Glutamatergic neuron (in vitro differentiated cells): ENCODE results near the gene OR10H5. TPM values are rescaled to one million over a fixed set of nuclear protein-coding genes. Genes with fewer than 3 reads are reported as not detected.

Source experiments
- DNase-seq: peaks from one replicate; pipeline ENCODE4 v3.0.0; 2022
- H3K27ac Mint-ChIP-seq: one replicate; pipeline ENCODE4 v1.8.0; 2020; ENCODE audit warnings: mild to moderate bottlenecking, mixed read lengths, inconsistent platforms; ENCODE audit not compliant: unreplicated experiment
- H3K27me3 Mint-ChIP-seq: one replicate; pipeline ENCODE4 v1.8.0; 2020; ENCODE audit warnings: mild to moderate bottlenecking, moderate library complexity, mixed read lengths, inconsistent platforms; ENCODE audit not compliant: unreplicated experiment
- H3K36me3 Mint-ChIP-seq: one replicate; pipeline ENCODE4 v1.8.0; 2020; ENCODE audit warnings: mild to moderate bottlenecking, mixed read lengths, inconsistent platforms; ENCODE audit not compliant: unreplicated experiment
- H3K4me1 Mint-ChIP-seq: one replicate; pipeline ENCODE4 v1.8.0; 2020; ENCODE audit warnings: mild to moderate bottlenecking, low read depth, mixed read lengths, inconsistent platforms; ENCODE audit not compliant: unreplicated experiment
- H3K4me3 Mint-ChIP-seq: one replicate; pipeline ENCODE4 v1.8.0; 2020; ENCODE audit warnings: mild to moderate bottlenecking, mixed read lengths, inconsistent platforms; ENCODE audit not compliant: unreplicated experiment
- H3K9me3 Mint-ChIP-seq: one replicate; pipeline ENCODE4 v1.8.0; 2020; ENCODE audit warnings: mild to moderate bottlenecking, moderate library complexity, mixed read lengths, inconsistent platforms; ENCODE audit not compliant: unreplicated experiment
- total RNA-seq: library from RNA; stranded (reverse); fragmentation: NEBNext Ultra II Directional; extraction: Animal tissue kit (Norgen Biotek cat#: 25700); gene quantifications from one replicate; pipeline ENCODE4 v1.2.1, GENCODE V29; 2021; ENCODE audit not compliant: unreplicated experiment
- TF ChIP-seq, protein P1 (sequence below): fragments of 200-600 bp; sonication (generic); IDR thresholded peaks from one replicate; pipeline ENCODE4 v1.5.0; 2021; ENCODE audit not compliant: partially characterized antibody, unreplicated experiment

The OR10H5 gene
- total RNA-seq, 1 donor from 2014 or later = not detected

DNA sequence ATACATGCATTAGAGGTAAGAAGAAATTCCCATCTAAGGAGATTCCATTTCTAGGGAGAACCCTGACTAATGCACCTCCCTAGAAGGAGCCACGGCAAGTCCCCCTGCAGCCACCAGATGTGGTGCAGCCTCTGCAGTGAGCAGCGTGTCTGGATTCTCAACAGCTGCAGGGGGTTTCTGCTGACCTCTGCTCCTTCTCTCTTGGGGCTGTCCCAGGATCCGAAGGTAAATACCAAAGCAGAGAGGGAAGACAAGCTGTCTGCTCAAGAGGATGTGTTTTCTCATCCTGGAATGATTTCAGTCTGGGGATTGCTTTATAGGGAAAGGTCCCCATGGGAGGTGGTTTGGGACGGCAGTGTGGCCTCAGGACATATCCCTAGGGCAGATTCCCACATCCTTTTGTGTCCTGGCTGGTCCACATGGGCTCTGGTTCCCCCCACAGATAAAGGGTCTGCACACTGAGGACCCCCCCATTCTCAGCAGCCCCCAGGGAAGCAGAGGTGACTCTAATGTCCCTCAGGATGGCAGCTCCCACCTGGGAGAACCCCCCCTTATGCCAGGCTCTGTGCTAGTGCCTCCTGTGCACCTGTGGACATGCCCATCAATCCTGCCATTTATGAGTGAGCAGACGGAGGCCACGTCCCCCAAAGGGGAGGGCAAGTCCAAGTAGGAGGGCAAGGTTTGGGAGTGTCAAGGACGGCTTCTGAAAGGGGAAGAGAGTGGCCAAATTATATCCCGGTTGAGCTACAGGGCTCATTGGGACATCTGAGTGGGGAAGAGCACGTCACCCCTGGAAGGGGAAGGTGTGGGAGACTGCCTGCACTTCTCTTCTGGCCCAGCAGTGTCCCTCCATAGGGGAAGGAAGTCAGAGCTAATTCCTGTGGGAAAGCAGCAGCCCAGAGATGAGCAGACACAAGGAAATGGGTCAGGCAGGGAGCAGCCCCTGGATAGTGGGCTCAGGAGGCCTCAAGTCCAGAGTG, 10.2 kb upstream of the OR10H5 start:
- H3K4me3 Mint-ChIP-seq = no peak overlapping the region
- TF ChIP-seq, protein P1, sequence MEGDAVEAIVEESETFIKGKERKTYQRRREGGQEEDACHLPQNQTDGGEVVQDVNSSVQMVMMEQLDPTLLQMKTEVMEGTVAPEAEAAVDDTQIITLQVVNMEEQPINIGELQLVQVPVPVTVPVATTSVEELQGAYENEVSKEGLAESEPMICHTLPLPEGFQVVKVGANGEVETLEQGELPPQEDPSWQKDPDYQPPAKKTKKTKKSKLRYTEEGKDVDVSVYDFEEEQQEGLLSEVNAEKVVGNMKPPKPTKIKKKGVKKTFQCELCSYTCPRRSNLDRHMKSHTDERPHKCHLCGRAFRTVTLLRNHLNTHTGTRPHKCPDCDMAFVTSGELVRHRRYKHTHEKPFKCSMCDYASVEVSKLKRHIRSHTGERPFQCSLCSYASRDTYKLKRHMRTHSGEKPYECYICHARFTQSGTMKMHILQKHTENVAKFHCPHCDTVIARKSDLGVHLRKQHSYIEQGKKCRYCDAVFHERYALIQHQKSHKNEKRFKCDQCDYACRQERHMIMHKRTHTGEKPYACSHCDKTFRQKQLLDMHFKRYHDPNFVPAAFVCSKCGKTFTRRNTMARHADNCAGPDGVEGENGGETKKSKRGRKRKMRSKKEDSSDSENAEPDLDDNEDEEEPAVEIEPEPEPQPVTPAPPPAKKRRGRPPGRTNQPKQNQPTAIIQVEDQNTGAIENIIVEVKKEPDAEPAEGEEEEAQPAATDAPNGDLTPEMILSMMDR = no peak
- no peak overlapping the region for H3K27ac Mint-ChIP-seq
- H3K4me1 Mint-ChIP-seq = no peaks in the 10 kb centered on the region
- no peaks in the 10 kb centered on the region for H3K36me3 Mint-ChIP-seq
- DNase-seq = no peak
- peaks cover 10% of the 10 kb centered on the region for H3K27me3 Mint-ChIP-seq
- peaks cover 8% of the 10 kb centered on the region for H3K9me3 Mint-ChIP-seq

DNA sequence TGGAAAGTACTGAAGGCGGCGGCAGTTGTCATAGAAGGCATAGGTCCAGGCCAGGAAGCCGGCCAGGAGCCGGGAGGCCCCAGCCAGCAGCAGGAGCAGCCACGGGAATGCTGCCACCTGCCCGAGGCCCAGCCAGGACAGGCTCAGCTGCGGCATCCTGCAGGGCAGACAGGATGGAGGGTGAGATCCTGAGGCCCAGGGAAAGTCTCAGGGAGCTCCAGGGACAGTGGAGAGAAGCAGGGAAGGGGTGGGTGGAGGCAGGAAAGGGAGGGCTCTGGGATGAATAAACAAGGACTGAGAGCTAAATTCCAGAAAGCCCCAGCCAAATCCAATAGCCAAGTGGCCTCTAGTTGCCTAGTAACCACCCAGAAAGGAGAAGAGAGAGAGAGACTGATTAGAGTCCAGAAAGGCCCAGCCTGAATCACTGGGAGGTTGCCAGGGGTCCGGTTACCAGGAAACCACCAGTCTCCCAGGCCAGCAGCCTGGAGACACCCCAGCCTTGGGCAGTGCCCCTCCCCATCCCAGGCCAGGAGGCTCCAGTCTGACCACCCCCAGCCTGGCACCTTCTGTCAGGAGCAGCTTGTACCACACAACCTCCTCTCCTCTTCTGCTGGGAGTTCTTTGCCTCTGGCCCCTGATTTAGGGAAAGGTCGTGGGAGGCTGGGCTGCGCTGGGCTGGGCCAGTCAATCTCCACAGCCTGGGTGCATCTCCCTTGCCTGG, 7.5 kb upstream of the OR10H5 start:
- Mint-ChIP-seq H3K36me3 (no peaks in the 10 kb centered on the region), H3K4me3 (no peak overlapping the region), H3K27me3 (peaks cover 7% of the 10 kb centered on the region), H3K27ac (no peak overlapping the region), H3K4me1 (no peaks in the 10 kb centered on the region), H3K9me3 (peaks cover 8% of the 10 kb centered on the region)
- TF ChIP-seq, protein P1 = no peak
- DNase-seq = no peak

DNA sequence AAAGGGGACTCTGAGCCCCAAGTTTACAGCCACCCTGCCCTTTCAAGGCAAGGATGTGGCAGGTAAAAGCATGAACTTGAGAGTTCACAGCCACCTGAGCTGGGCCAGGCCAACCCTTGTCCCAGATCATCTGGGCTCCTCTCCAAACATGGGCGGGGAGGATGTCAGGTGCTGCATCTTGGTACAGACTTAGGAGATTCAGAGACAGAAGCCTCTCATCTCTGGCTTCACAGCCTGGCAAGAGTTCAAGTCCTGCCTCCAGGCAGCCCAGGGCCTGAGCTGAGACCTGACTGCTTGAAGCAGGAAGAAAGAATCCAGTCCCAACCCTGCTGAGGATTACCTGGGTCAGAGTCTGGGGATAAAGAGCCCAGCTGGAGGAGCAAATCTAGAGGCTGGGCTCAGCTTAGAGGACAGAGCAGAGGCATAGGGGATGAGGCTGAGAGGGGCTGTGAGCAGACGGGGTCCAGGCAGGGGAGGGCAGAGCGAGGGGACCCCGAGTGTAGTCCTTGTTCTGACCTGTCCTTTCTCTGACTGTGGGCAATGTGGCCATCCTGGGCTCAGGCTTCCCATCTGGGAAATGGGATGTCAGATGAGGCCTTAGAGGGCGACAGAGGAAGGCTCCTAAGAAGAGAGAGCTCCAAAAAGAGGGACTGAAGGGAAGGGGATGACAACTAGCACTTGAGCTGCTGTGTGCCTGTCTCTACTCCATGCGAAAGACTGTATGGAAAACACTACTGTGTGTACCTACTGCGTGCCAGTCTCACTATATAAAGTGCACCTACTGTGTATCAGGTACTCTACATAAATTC, 6.6 kb upstream of the OR10H5 start:
- Mint-ChIP-seq H3K27ac (no peak overlapping the region), H3K27me3 (peaks cover 7% of the 10 kb centered on the region), H3K4me3 (no peak overlapping the region), H3K36me3 (no peaks in the 10 kb centered on the region), H3K4me1 (no peaks in the 10 kb centered on the region), H3K9me3 (peaks cover 8% of the 10 kb centered on the region)
- TF ChIP-seq, protein P1 = no peak
- no peak for DNase-seq

DNA sequence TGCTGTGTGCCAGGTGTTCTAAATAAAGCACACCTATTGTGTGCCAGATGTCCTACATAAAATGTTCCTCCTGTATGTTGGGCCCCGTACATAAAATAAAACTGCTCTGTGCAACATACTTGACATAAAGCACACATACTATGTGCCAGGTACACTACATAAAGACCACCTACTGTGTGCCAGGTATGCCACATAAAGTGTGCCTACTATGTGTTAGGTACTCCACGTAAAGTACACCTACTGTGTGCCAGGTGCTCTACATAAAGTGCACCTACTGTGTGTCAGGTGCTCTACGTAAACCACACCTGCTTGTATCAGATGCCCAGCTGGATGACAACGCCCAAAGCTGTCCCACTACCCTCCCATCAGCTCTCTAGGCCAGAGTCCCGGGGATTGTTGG, 5.8 kb upstream of the OR10H5 start:
- Mint-ChIP-seq H3K4me3 (no peak overlapping the region), H3K4me1 (no peaks in the 10 kb centered on the region), H3K27ac (no peak overlapping the region), H3K9me3 (peaks cover 3% of the 10 kb centered on the region), H3K27me3 (peaks cover 7% of the 10 kb centered on the region), H3K36me3 (no peaks in the 10 kb centered on the region)
- TF ChIP-seq, protein P1 = no peak
- DNase-seq = no peak
